ENCODE results near the gene SPINT1.

- TF ChIP-seq, protein P1, sequence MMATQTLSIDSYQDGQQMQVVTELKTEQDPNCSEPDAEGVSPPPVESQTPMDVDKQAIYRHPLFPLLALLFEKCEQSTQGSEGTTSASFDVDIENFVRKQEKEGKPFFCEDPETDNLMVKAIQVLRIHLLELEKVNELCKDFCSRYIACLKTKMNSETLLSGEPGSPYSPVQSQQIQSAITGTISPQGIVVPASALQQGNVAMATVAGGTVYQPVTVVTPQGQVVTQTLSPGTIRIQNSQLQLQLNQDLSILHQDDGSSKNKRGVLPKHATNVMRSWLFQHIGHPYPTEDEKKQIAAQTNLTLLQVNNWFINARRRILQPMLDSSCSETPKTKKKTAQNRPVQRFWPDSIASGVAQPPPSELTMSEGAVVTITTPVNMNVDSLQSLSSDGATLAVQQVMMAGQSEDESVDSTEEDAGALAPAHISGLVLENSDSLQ (IDR thresholded peaks at IDR 0.05) = no peak
- TF ChIP-seq SP1 (IDR thresholded peaks at IDR 0.05) (no peak), NFRKB (IDR thresholded peaks at IDR 0.05) (no peak), FOXM1 (IDR thresholded peaks at IDR 0.05; ENCODE audit: borderline replicate concordance) (no peak), FOXK2 (IDR thresholded peaks at IDR 0.05) (no peak)
Observed at GRCh38 chr15:40886586-40886985, 42.7 kb downstream of the SPINT1 start.

Measured in HEK293T (cell line).